ENCODE results near the gene NELFA. TPM values are rescaled to one million over a fixed set of nuclear protein-coding genes. Genes with fewer than 3 reads are reported as not detected.

The NELFA gene
- total RNA-seq = 10 to 100 TPM; 23.2 to 41.5 (median 35.5) TPM

DNA sequence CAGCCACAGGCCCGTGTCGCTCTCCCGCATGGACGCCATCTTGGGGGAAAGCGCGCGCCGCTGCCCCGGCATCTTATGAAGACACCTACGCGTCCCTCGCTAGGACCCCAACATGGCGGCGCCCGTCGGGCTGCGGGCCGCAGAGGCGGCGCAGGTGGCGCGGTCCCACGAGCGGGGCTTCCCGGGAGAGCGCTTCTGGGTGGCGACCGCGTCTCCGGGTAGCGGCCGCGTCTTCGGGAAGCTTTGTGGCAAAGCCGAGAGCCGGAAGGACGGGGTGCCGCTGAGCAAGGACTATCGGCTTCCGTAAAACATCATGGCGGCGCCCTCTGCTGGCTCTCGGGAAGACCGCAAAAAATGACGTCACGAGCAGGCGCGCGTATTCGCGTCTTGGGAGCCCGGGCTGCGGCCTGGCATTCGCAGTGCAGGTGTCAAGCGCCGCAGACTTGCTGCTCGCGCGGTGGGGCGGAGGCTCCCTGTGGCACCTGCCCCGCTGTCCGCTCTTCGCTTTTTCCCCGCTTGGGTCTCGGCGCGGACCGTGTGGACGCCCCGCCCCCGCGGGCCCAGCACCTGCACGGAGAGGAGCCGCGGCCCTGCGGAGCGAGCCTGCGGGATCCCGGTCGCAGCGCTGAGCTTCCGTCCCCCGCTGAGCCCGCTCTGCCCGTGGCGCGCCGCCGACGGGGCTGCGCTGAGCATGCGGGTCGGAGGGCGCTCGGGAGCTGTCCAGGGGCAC lies at the start of gene NELFA:
Gene NELFA, minus strand, starts transcription at position 54 of the 730 bp plus-strand sequence. Its CDS starts 15 bp downstream, at position 39.
- H3K4me1 ChIP-seq = peaks cover 34% of the 10 kb centered on the region
- H3K36me3 ChIP-seq = peaks cover 6% of the 10 kb centered on the region
- no peaks in the 10 kb centered on the region for H3K27me3 ChIP-seq
- TF ChIP-seq POLR2A (IDR thresholded peaks at IDR 0.05) (peak in 1 of 2 donors; percentile 20), POLR2AphosphoS5 (IDR thresholded peaks at IDR 0.05) (peak in 2 of 3 donors; percentile 61 to 62), EP300 (IDR thresholded peaks at IDR 0.05) (no peak), CTCF (IDR thresholded peaks at IDR 0.05) (peak; percentile 13 to 50)
- H3K9me3 ChIP-seq = no peaks in the 10 kb centered on the region
- 0% methylated on average over 46 of the region's 95 CpGs for WGBS
- H3K4me3 ChIP-seq = peak within 1 kb of the TSS; percentile 89
- H3K27ac ChIP-seq = peak within 1 kb of the TSS; percentile 97
- DNase-seq (ENCODE audit: low spot score in 2 of 2) = peak; percentile 95 to 97

- peaks cover 26% of the 10 kb centered on the region for H3K4me1 ChIP-seq
- H3K4me3 ChIP-seq = no peak overlapping the region
- no peak overlapping the region for H3K27ac ChIP-seq
- WGBS = 73% methylated on average over 26 of the region's 26 CpGs
- no peak for DNase-seq (ENCODE audit: low spot score in 2 of 2)
- no peaks in the 10 kb centered on the region for H3K9me3 ChIP-seq
- TF ChIP-seq POLR2AphosphoS5 (IDR thresholded peaks at IDR 0.05) = no peak
- no peak for TF ChIP-seq CTCF (IDR thresholded peaks at IDR 0.05)
- TF ChIP-seq EP300 (IDR thresholded peaks at IDR 0.05) = no peak
- no peak for TF ChIP-seq POLR2A (IDR thresholded peaks at IDR 0.05)
- H3K36me3 ChIP-seq = no peaks in the 10 kb centered on the region
- peaks cover 86% of the 10 kb centered on the region for H3K27me3 ChIP-seq
These were observed 48.8 kb upstream of the NELFA start for GRCh38 chr4:2057382-2058065.

GRCh38 chr4:2054217-2054616 lies 45.4 kb upstream of the NELFA start:
- Histone ChIP-seq H3K4me1 (peaks cover 7% of the 10 kb centered on the region), H3K27ac (no peak overlapping the region), H3K4me3 (no peak overlapping the region), H3K36me3 (no peaks in the 10 kb centered on the region), H3K27me3 (peaks cover 75% of the 10 kb centered on the region), H3K9me3 (no peaks in the 10 kb centered on the region)
- TF ChIP-seq CTCF (IDR thresholded peaks at IDR 0.05) (no peak), POLR2A (IDR thresholded peaks at IDR 0.05) (no peak), EP300 (IDR thresholded peaks at IDR 0.05) (no peak), POLR2AphosphoS5 (IDR thresholded peaks at IDR 0.05) (no peak)
- DNase-seq (ENCODE audit: low spot score in 2 of 2) = no peak
- WGBS = 60% methylated on average over 6 of the region's 6 CpGs

DNA sequence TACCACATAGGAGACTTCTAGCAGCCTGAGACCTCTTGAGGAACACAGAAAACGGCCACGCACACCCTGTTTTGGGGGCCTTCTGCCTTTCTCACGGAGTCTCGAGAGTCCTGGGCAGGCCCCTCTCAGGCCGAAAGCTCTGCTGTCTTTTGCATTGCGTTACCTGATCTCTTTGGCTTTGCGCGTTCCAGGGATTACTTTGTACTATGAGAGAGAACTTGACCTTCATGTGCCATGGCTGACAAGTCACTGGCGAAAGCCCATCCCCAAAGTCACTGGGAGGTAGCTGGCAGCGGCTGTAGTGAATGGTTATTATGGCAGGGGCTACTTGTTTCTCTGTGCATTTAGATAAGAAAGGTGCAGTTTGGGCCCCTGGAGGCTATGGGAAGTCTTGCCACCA lies 42.3 kb upstream of the NELFA start:
- no peak for TF ChIP-seq POLR2A (IDR thresholded peaks at IDR 0.05)
- no peak for TF ChIP-seq CTCF (IDR thresholded peaks at IDR 0.05)
- TF ChIP-seq EP300 (IDR thresholded peaks at IDR 0.05) = no peak
- TF ChIP-seq POLR2AphosphoS5 (IDR thresholded peaks at IDR 0.05) = no peak
- Histone ChIP-seq H3K27ac (no peak overlapping the region), H3K4me3 (no peak overlapping the region), H3K9me3 (no peaks in the 10 kb centered on the region), H3K27me3 (peaks cover 72% of the 10 kb centered on the region), H3K36me3 (no peaks in the 10 kb centered on the region), H3K4me1 (peaks cover 7% of the 10 kb centered on the region)
- peak in 1 of 2 donors; percentile 53 for DNase-seq (ENCODE audit: low spot score in 2 of 2)
- 73% methylated on average over 9 of the region's 10 CpGs for WGBS

GRCh38 chr4:2049811-2050210 lies 41.0 kb upstream of the NELFA start:
- H3K4me3 ChIP-seq = no peak overlapping the region
- no peak overlapping the region for H3K27ac ChIP-seq
- H3K36me3 ChIP-seq = no peaks in the 10 kb centered on the region
- DNase-seq (ENCODE audit: low spot score in 2 of 2) = peak in 1 of 2 donors; percentile 41
- peaks cover 7% of the 10 kb centered on the region for H3K4me1 ChIP-seq
- TF ChIP-seq EP300 (IDR thresholded peaks at IDR 0.05) = no peak
- TF ChIP-seq POLR2AphosphoS5 (IDR thresholded peaks at IDR 0.05) = no peak
- no peak for TF ChIP-seq POLR2A (IDR thresholded peaks at IDR 0.05)
- peaks cover 66% of the 10 kb centered on the region for H3K27me3 ChIP-seq
- 75% methylated on average over 7 of the region's 7 CpGs for WGBS
- H3K9me3 ChIP-seq = no peaks in the 10 kb centered on the region
